ENCODE results near the gene TBC1D1. TPM values are rescaled to one million over a fixed set of nuclear protein-coding genes. Genes with fewer than 3 reads are reported as not detected.

The TBC1D1 gene
- total RNA-seq, 1 experiment from 2014 or later: 106 TPM

DNA sequence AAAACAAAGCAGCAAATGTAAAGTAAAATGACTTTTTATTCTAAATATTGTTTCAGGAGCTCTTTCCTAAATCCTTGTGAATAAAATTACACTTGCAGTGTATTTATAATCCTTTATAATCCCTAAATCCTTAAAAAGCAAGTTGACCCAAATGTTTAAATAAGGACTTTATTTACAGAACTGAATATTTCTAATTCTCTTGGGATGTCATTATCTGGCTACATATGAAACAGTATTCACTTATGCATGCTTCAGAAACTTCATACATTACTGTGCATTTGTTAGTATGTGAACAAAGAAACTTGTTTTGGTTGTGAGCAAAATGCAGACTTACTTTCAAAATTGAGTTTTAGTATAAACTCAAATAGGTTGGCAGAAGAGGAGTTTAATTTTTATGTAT is 118.5 kb downstream of the TBC1D1 start:
- 0 out of 2 replicates have a peak, but pooled peaks cover 2% of the 10 kb centered on the region for H4K20me1 ChIP-seq (ENCODE audit: insufficient read depth)
- H3K79me2 ChIP-seq (ENCODE audit: low read depth): peaks cover 13% of the 10 kb centered on the region
- H3F3A ChIP-seq (ENCODE audit: insufficient read depth, low read depth): no peaks in the 10 kb centered on the region
- no peak overlapping the region for H3K27ac ChIP-seq
- no peak overlapping the region for H3K4me2 ChIP-seq
- no peaks in the 10 kb centered on the region for H3K27me3 ChIP-seq (ENCODE audit: insufficient read depth, low read depth)
- H3K9me2 ChIP-seq (ENCODE audit: insufficient read depth): no peaks in the 10 kb centered on the region
- POLR2A ChIA-PET (ENCODE audit: unreplicated experiment): no interaction called here
- H3K36me3 ChIP-seq (ENCODE audit: low read depth): no peaks in the 10 kb centered on the region
- no peaks in the 10 kb centered on the region for H3K9me3 ChIP-seq (ENCODE audit: insufficient read depth, low read depth)
- TF ChIP-seq CTCF (conservative IDR thresholded peaks at IDR 0.05) (no peak), EZH2 (IDR thresholded peaks at IDR 0.05; ENCODE audit: low read depth) (no peak)
- no peak overlapping the region for H3K4me3 ChIP-seq
- intact Hi-C loops (cut with micrococcal nuclease; ENCODE audit: unreplicated experiment): no loop called here
- no peak overlapping the region for H2AFZ ChIP-seq
- H3K4me1 ChIP-seq (replicated peaks; ENCODE audit: insufficient read depth): no peaks in the 10 kb centered on the region
- CTCF ChIA-PET: no interaction called here
- no TSS peak for BruUV-seq (replicated peaks)
- no peak for DNase-seq

- H3K4me3 ChIP-seq: no peak overlapping the region
- no peak overlapping the region for H2AFZ ChIP-seq
- peaks cover 13% of the 10 kb centered on the region for H3K79me2 ChIP-seq (ENCODE audit: low read depth)
- no peaks in the 10 kb centered on the region for H3K27me3 ChIP-seq (ENCODE audit: insufficient read depth, low read depth)
- H3K27ac ChIP-seq: no peak overlapping the region
- DNase-seq: no peak
- no peak overlapping the region for H3K4me2 ChIP-seq
- no peaks in the 10 kb centered on the region for H3K9me2 ChIP-seq (ENCODE audit: insufficient read depth)
- H4K20me1 ChIP-seq (ENCODE audit: insufficient read depth): 0 out of 2 replicates have a peak, but pooled peaks cover 2% of the 10 kb centered on the region
- H3K9me3 ChIP-seq (ENCODE audit: insufficient read depth, low read depth): no peaks in the 10 kb centered on the region
- H3F3A ChIP-seq (ENCODE audit: insufficient read depth, low read depth): no peaks in the 10 kb centered on the region
- intact Hi-C loops (cut with micrococcal nuclease; ENCODE audit: unreplicated experiment): no loop called here
- H3K36me3 ChIP-seq (ENCODE audit: low read depth): no peaks in the 10 kb centered on the region
- no TSS peak for BruUV-seq (replicated peaks)
- POLR2A ChIA-PET (ENCODE audit: unreplicated experiment): no interaction called here
- no peaks in the 10 kb centered on the region for H3K4me1 ChIP-seq (replicated peaks; ENCODE audit: insufficient read depth)
- CTCF ChIA-PET: no interaction called here
- TF ChIP-seq EZH2 (IDR thresholded peaks at IDR 0.05; ENCODE audit: low read depth) (no peak), CTCF (conservative IDR thresholded peaks at IDR 0.05) (no peak)
These were observed 119.1 kb downstream of the TBC1D1 start for GRCh38 chr4:38009949-38010348.

DNA sequence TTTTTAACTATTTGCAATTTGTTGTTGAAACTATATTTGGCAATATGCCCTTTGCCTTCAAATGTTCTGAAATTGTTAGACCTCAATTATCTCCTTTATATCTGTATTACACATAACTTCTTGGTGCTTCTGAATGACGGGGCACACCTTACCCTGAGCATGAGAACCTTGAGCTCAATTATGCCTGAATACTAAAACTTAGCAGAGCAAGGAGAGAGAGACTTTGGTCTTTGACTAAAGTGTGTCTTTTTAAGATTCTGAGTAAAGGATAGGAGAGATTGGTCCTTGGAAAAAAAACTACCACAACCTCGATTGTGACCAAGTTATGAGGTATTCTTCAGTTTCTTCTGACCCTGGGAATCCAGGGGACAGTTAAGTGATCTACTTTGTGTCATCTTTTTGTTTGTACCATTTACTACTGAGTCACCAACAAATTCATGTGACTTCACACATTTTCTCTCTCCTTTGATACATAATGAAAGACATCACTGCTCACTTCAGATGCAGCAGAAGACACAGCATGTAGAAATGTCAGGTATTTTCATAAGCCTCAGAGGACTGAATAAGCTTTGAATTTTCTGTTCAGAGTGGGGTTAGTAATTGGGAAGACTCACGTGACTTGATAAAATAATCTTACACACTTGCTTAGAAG is 120.8 kb downstream of the TBC1D1 start:
- H3K4me1 ChIP-seq (replicated peaks; ENCODE audit: insufficient read depth): no peaks in the 10 kb centered on the region
- no peak for DNase-seq
- intact Hi-C loops (cut with micrococcal nuclease; ENCODE audit: unreplicated experiment): no loop called here
- no peaks in the 10 kb centered on the region for H3K9me2 ChIP-seq (ENCODE audit: insufficient read depth)
- ChIA-PET POLR2A (ENCODE audit: unreplicated experiment) (no interaction called here), CTCF (no interaction called here)
- H3K4me3 ChIP-seq: no peak overlapping the region
- no peaks in the 10 kb centered on the region for H3F3A ChIP-seq (ENCODE audit: insufficient read depth, low read depth)
- no peak overlapping the region for H3K27ac ChIP-seq
- H3K27me3 ChIP-seq (ENCODE audit: insufficient read depth, low read depth): no peaks in the 10 kb centered on the region
- no peaks in the 10 kb centered on the region for H3K36me3 ChIP-seq (ENCODE audit: low read depth)
- no peak overlapping the region for H2AFZ ChIP-seq
- H3K9me3 ChIP-seq (ENCODE audit: insufficient read depth, low read depth): no peaks in the 10 kb centered on the region
- H3K79me2 ChIP-seq (ENCODE audit: low read depth): peaks cover 3% of the 10 kb centered on the region; the same call in 1 of the 2 replicates
- no TSS peak for BruUV-seq (replicated peaks)
- H4K20me1 ChIP-seq (ENCODE audit: insufficient read depth): 0 out of 2 replicates have a peak, but pooled peaks cover 2% of the 10 kb centered on the region
- TF ChIP-seq CTCF (conservative IDR thresholded peaks at IDR 0.05) (no peak), EZH2 (IDR thresholded peaks at IDR 0.05; ENCODE audit: low read depth) (no peak)
- H3K4me2 ChIP-seq: no peak overlapping the region

Data from PC-9 (cell line).